ENCODE results near the gene TTLL11.

TTLL11 gene

DNA sequence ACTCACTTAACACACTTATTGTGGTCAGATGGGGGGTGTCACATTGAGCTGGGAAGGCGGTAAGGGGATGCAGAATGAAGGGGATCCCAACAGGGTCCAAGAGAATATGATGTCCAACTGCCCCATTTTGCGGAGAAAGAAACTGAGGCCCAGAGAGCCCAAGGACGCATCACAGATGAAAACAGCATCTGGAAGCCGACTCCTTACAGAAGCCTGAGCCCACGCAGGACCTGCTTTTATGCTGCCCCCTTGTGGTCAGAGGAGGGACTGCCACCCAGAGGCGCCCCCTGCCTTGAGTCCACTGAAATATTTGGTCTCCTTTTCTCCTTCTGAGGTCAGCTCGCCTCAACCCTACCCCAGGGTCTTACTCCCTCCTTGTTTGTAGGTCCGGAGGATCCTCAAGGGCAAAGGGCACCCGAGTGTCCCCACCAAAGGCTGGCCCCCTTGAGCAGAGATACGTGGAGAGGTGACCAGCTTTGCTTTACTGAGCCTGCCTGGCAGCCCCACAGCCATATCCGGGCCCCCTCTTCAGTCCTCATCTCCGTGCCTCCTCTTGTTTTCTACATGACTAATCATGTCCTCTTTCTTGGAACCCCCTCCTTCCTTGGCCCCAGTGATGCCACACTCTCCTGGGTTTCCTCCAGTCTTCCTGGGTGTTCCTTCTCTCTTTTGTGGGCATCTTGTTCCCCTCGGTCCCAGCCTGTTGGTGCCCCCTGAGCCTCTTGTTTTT is 30.0 kb upstream of the TTLL11 start:
- Histone ChIP-seq H4K5ac (ENCODE audit: low read length) (no peak overlapping the region), H2AK5ac (ENCODE audit: low read length) (no peak overlapping the region), H3K27ac (ENCODE audit: low read depth, low read length) (no peak overlapping the region), H3K23ac (ENCODE audit: low read length) (no peak overlapping the region), H3K18ac (ENCODE audit: low read length) (no peak overlapping the region), H3K4ac (ENCODE audit: low read depth, low read length) (no peak overlapping the region), H3K79me2 (ENCODE audit: control insufficient read depth, insufficient read depth, low read length) (no peaks in the 10 kb centered on the region), H3K9ac (ENCODE audit: low read length) (no peak overlapping the region), H4K8ac (ENCODE audit: low read depth, low read length) (no peak overlapping the region), H3K4me1 (ENCODE audit: control insufficient read depth, low read depth, low read length) (no peaks in the 10 kb centered on the region), H3K4me3 (ENCODE audit: low read length) (no peak overlapping the region), H2BK15ac (replicated peaks; ENCODE audit: low read depth) (no peak overlapping the region), H3K4me2 (ENCODE audit: low read length) (no peak overlapping the region), H3K27me3 (ENCODE audit: insufficient read depth, low read length, poor library complexity) (no peaks in the 10 kb centered on the region), H3K56ac (ENCODE audit: low read length) (no peak overlapping the region), H3K36me3 (ENCODE audit: control insufficient read depth, insufficient read depth, low read length) (no peaks in the 10 kb centered on the region), H2BK5ac (ENCODE audit: low read length) (no peak overlapping the region), H2BK120ac (ENCODE audit: low read depth, low read length) (no peak overlapping the region), H3K79me1 (ENCODE audit: low read length) (no peaks in the 10 kb centered on the region)
- no CpG with 5 or more reads among the region's 13 CpGs for WGBS (ENCODE audit: extremely low coverage, insufficient coverage, low lambda C conversion rate)
- peak; percentile 79 for DNase-seq

DNA sequence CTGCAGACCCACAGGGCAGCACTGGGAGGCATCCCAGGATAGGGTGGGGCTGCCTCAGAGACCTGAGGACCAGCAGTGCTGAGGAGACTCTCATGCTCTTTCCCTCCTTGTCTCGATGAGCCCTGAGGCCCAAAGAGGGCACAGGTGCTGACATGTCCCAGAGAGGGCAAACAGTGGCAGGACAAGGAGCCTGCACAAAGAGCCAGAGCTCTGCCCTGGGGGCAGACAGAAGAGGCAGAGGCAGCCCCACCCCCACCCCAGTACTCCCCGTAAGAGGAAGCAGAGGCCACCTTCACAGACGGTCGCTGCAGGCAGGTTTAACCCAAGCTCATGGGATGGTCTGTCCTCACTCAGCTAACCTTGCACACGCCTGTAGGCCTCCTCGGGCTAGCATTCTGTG is 29.4 kb upstream of the TTLL11 start:
- Histone ChIP-seq H4K8ac (ENCODE audit: low read depth, low read length) (no peak overlapping the region), H3K36me3 (ENCODE audit: control insufficient read depth, insufficient read depth, low read length) (no peaks in the 10 kb centered on the region), H2BK5ac (ENCODE audit: low read length) (no peak overlapping the region), H2AK5ac (ENCODE audit: low read length) (no peak overlapping the region), H3K4me2 (ENCODE audit: low read length) (no peak overlapping the region), H3K18ac (ENCODE audit: low read length) (no peak overlapping the region), H3K56ac (ENCODE audit: low read length) (peak overlapping the region; percentile 1), H3K27me3 (ENCODE audit: insufficient read depth, low read length, poor library complexity) (no peaks in the 10 kb centered on the region), H3K4me1 (ENCODE audit: control insufficient read depth, low read depth, low read length) (no peaks in the 10 kb centered on the region), H3K4me3 (ENCODE audit: low read length) (no peak overlapping the region), H3K4ac (ENCODE audit: low read depth, low read length) (no peak overlapping the region), H3K27ac (ENCODE audit: low read depth, low read length) (no peak overlapping the region), H3K79me2 (ENCODE audit: control insufficient read depth, insufficient read depth, low read length) (no peaks in the 10 kb centered on the region), H3K9ac (ENCODE audit: low read length) (no peak overlapping the region), H2BK120ac (ENCODE audit: low read depth, low read length) (no peak overlapping the region), H3K79me1 (ENCODE audit: low read length) (no peaks in the 10 kb centered on the region), H4K5ac (ENCODE audit: low read length) (no peak overlapping the region), H2BK15ac (replicated peaks; ENCODE audit: low read depth) (no peak overlapping the region), H3K23ac (ENCODE audit: low read length) (no peak overlapping the region)
- no CpG with 5 or more reads among the region's 6 CpGs for WGBS (ENCODE audit: extremely low coverage, insufficient coverage, low lambda C conversion rate)
- DNase-seq, result no peak

DNA sequence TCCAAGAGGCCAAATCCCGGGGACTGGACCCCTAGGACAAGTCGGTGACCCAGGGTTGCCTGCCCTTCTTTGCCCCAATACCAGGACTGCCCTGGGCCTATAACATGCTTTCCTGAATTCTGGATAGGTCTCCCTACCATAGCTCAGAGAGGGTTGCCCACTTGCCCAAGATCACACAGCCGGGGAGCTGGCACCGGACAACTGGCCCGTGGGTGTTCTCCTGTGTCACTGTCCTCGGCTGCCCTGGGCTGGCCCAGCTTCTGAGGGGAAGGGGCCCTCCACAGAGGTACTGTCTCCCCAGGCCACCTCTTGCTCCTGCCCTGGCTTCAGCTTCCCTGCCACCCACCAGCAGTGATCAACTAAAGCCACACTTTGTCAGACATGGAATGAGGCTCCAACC is 28.8 kb upstream of the TTLL11 start:
- Histone ChIP-seq H4K8ac (ENCODE audit: low read depth, low read length) (no peak overlapping the region), H2AK5ac (ENCODE audit: low read length) (no peak overlapping the region), H3K27me3 (ENCODE audit: insufficient read depth, low read length, poor library complexity) (no peaks in the 10 kb centered on the region), H2BK120ac (ENCODE audit: low read depth, low read length) (no peak overlapping the region), H3K56ac (ENCODE audit: low read length) (no peak overlapping the region), H2BK5ac (ENCODE audit: low read length) (no peak overlapping the region), H4K5ac (ENCODE audit: low read length) (no peak overlapping the region), H3K27ac (ENCODE audit: low read depth, low read length) (no peak overlapping the region), H3K4ac (ENCODE audit: low read depth, low read length) (no peak overlapping the region), H3K79me1 (ENCODE audit: low read length) (no peaks in the 10 kb centered on the region), H3K18ac (ENCODE audit: low read length) (no peak overlapping the region), H3K79me2 (ENCODE audit: control insufficient read depth, insufficient read depth, low read length) (no peaks in the 10 kb centered on the region), H3K4me3 (ENCODE audit: low read length) (no peak overlapping the region), H3K23ac (ENCODE audit: low read length) (no peak overlapping the region), H3K36me3 (ENCODE audit: control insufficient read depth, insufficient read depth, low read length) (no peaks in the 10 kb centered on the region), H3K4me2 (ENCODE audit: low read length) (no peak overlapping the region), H3K9ac (ENCODE audit: low read length) (no peak overlapping the region), H2BK15ac (replicated peaks; ENCODE audit: low read depth) (no peak overlapping the region), H3K4me1 (ENCODE audit: control insufficient read depth, low read depth, low read length) (no peaks in the 10 kb centered on the region)
- DNase-seq, result no peak
- no CpG with 5 or more reads among the region's 6 CpGs for WGBS (ENCODE audit: extremely low coverage, insufficient coverage, low lambda C conversion rate)

DNA sequence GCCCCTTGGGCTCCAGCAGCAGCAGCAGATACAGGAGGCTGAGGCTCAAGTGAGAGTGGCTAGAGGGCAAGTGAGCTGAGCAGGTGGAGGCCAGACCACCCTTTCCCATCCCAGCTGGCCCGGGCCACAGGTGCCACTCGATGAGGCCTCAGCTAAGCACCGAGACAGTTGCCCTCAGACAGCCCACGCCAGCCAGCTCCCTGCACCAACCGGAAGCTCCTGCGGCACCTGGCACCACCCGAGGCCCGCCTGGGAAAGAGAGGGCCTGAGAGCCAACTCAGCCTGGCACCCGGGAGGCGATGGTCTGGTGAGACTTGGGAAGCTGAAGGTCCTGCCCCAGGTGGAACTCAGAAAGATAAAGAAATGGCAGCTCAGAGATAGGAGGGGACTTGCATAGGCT is 28.3 kb upstream of the TTLL11 start:
- no peak overlapping the region for H2BK15ac ChIP-seq (replicated peaks; ENCODE audit: low read depth)
- no peak overlapping the region for H3K4me3 ChIP-seq (ENCODE audit: low read length)
- H2AK5ac ChIP-seq (ENCODE audit: low read length), result no peak overlapping the region
- H2BK120ac ChIP-seq (ENCODE audit: low read depth, low read length), result no peak overlapping the region
- H3K23ac ChIP-seq (ENCODE audit: low read length), result no peak overlapping the region
- H2BK5ac ChIP-seq (ENCODE audit: low read length), result no peak overlapping the region
- H3K79me2 ChIP-seq (ENCODE audit: control insufficient read depth, insufficient read depth, low read length), result no peaks in the 10 kb centered on the region
- H3K79me1 ChIP-seq (ENCODE audit: low read length), result no peaks in the 10 kb centered on the region
- H3K27me3 ChIP-seq (ENCODE audit: insufficient read depth, low read length, poor library complexity), result no peaks in the 10 kb centered on the region
- no peaks in the 10 kb centered on the region for H3K4me1 ChIP-seq (ENCODE audit: control insufficient read depth, low read depth, low read length)
- H3K18ac ChIP-seq (ENCODE audit: low read length), result no peak overlapping the region
- no peak overlapping the region for H4K5ac ChIP-seq (ENCODE audit: low read length)
- no peak overlapping the region for H3K9ac ChIP-seq (ENCODE audit: low read length)
- DNase-seq, result no peak
- no peak overlapping the region for H3K4ac ChIP-seq (ENCODE audit: low read depth, low read length)
- H4K8ac ChIP-seq (ENCODE audit: low read depth, low read length), result no peak overlapping the region
- no peak overlapping the region for H3K4me2 ChIP-seq (ENCODE audit: low read length)
- no CpG with 5 or more reads among the region's 10 CpGs for WGBS (ENCODE audit: extremely low coverage, insufficient coverage, low lambda C conversion rate)
- no peaks in the 10 kb centered on the region for H3K36me3 ChIP-seq (ENCODE audit: control insufficient read depth, insufficient read depth, low read length)
- no peak overlapping the region for H3K56ac ChIP-seq (ENCODE audit: low read length)
- no peak overlapping the region for H3K27ac ChIP-seq (ENCODE audit: low read depth, low read length)

DNA sequence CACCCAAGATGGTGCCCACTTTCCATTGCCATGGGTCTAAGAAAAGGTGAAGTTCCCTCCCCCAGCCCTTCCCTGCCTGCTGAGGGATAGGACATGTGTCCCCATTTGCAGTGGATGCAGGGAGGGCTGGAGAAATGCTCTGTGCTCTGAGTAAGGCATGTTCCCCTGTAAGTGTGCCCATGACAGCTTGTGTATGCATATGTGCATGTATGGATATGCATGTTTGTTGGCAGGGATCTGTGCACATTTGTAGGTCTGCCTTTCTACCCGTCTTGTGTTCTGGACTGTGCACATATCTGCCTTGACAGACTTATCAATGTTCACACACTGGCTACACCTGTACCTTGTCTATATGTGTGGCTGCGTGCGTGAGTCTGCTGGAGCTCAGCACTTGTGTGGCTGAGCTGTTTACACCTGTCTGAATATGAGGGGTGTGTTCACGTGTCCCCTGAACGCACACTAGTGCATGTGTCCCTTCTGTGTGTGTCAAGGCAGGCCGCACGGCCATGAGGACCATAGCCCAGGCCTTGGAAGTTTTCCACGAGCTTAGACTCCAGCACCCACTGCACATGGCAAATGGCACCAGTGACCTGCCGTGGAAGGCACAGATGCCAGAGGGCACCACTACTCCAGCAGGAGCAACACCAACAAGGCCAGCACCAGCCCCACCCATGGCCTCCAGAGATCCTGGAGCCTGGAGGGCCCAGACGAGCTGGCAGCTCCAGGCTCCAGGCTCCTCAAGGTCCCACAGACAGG is 27.4 kb upstream of the TTLL11 start:
- whole genome bisulfite sequencing (ENCODE audit: extremely low coverage, insufficient coverage, low lambda C conversion rate), result no CpG with 5 or more reads among the region's 10 CpGs
- Histone ChIP-seq H3K4ac (ENCODE audit: low read depth, low read length) (no peak overlapping the region), H2AK5ac (ENCODE audit: low read length) (no peak overlapping the region), H3K23ac (ENCODE audit: low read length) (no peak overlapping the region), H2BK15ac (replicated peaks; ENCODE audit: low read depth) (no peak overlapping the region), H2BK5ac (ENCODE audit: low read length) (no peak overlapping the region), H3K27me3 (ENCODE audit: insufficient read depth, low read length, poor library complexity) (no peaks in the 10 kb centered on the region), H3K4me3 (ENCODE audit: low read length) (no peak overlapping the region), H3K27ac (ENCODE audit: low read depth, low read length) (no peak overlapping the region), H3K79me2 (ENCODE audit: control insufficient read depth, insufficient read depth, low read length) (no peaks in the 10 kb centered on the region), H4K5ac (ENCODE audit: low read length) (no peak overlapping the region), H3K4me2 (ENCODE audit: low read length) (no peak overlapping the region), H3K9ac (ENCODE audit: low read length) (no peak overlapping the region), H3K36me3 (ENCODE audit: control insufficient read depth, insufficient read depth, low read length) (no peaks in the 10 kb centered on the region), H4K8ac (ENCODE audit: low read depth, low read length) (no peak overlapping the region), H2BK120ac (ENCODE audit: low read depth, low read length) (no peak overlapping the region), H3K18ac (ENCODE audit: low read length) (no peak overlapping the region), H3K4me1 (ENCODE audit: control insufficient read depth, low read depth, low read length) (no peaks in the 10 kb centered on the region), H3K56ac (ENCODE audit: low read length) (no peak overlapping the region), H3K79me1 (ENCODE audit: low read length) (no peaks in the 10 kb centered on the region)
- DNase-seq, result no peak
